ENCODE measurements around the gene PTPRD. TPM values are rescaled to one million over a fixed set of nuclear protein-coding genes. Genes with fewer than 3 reads are reported as not detected.
A peak's percentile ranks its signal among the peaks of the same experiment; 100 is the strongest.
"Not testable (repeated sequence)": the region's sequence is repeated elsewhere in the genome, so short reads cannot be mapped to it uniquely, and the experiment has no call there.

Gene PTPRD
- total RNA-seq, 2 donors from 2014 or later: 12.1 to 13.4 TPM

GRCh38 chr9:10523164-10523563, 89.6 kb downstream of the PTPRD start:
- DNase-seq (no peak), ATAC-seq (no peak)
- intact Hi-C loops (cut with DNase I): no loop called here

GRCh38 chr9:10512144-10512543, 100.7 kb downstream of the PTPRD start:
- intact Hi-C loops (cut with DNase I): no loop called here
- ATAC-seq: no peak

GRCh38 chr9:10488937-10489336, 123.9 kb downstream of the PTPRD start:
- no peak for ATAC-seq
- intact Hi-C loops (cut with DNase I): no loop called here

More at GRCh38 chr9:10512144-10512543, 100.7 kb downstream of the PTPRD start:
- DNase-seq: no peak

GRCh38 chr9:10479172-10479571, 133.6 kb downstream of the PTPRD start:
- intact Hi-C loops (cut with DNase I): no loop called here
- DNase-seq (no peak), ATAC-seq (no peak)

More at GRCh38 chr9:10488937-10489336, 123.9 kb downstream of the PTPRD start:
- DNase-seq: no peak

GRCh38 chr9:10449201-10449617, 163.6 kb downstream of the PTPRD start:
- not testable (repeated sequence) for ATAC-seq, DNase-seq

GRCh38 chr9:10447036-10447435, 165.8 kb downstream of the PTPRD start:
- intact Hi-C loops (cut with DNase I): no loop called here
- no peak for DNase-seq
- ATAC-seq: no peak

More at GRCh38 chr9:10449201-10449617, 163.6 kb downstream of the PTPRD start:
- intact Hi-C loops (cut with DNase I): not testable (repeated sequence)

GRCh38 chr9:10443868-10444204, 169.0 kb downstream of the PTPRD start:
- no peak for ATAC-seq
- no peak for DNase-seq
- intact Hi-C loops (cut with DNase I): no loop called here

GRCh38 chr9:10443181-10443867, 169.5 kb downstream of the PTPRD start:
- ATAC-seq: no peak
- no peak for DNase-seq
- intact Hi-C loops (cut with DNase I): no loop called here

- DNase-seq (no peak), ATAC-seq (no peak)
- intact Hi-C loops (cut with DNase I): no loop called here
Observed at GRCh38 chr9:10438955-10439354, 173.8 kb downstream of the PTPRD start.

GRCh38 chr9:10436756-10437155, 176.0 kb downstream of the PTPRD start:
- DNase-seq (no peak), ATAC-seq (no peak)
- intact Hi-C loops (cut with DNase I): no loop called here

- intact Hi-C loops (cut with DNase I): no loop called here
- no peak for DNase-seq
- no peak for ATAC-seq
Observed at GRCh38 chr9:10434412-10434811, 178.4 kb downstream of the PTPRD start.

- ATAC-seq: no peak
- intact Hi-C loops (cut with DNase I): no loop called here
- no peak for DNase-seq
Observed at GRCh38 chr9:10411272-10411671, 201.5 kb downstream of the PTPRD start.

GRCh38 chr9:10403283-10403682, 209.5 kb downstream of the PTPRD start:
- DNase-seq: no peak
- intact Hi-C loops (cut with DNase I): no loop called here
- ATAC-seq: no peak

- intact Hi-C loops (cut with DNase I): no loop called here
- ATAC-seq (no peak), DNase-seq (no peak)
Observed at GRCh38 chr9:10396615-10397014, 216.2 kb downstream of the PTPRD start.

GRCh38 chr9:10387282-10387681, 225.5 kb downstream of the PTPRD start:
- intact Hi-C loops (cut with DNase I): no loop called here
- ATAC-seq (no peak), DNase-seq (no peak)

GRCh38 chr9:10371824-10372223, 241.0 kb downstream of the PTPRD start:
- intact Hi-C loops (cut with DNase I): no loop called here
- ATAC-seq: no peak
- DNase-seq: no peak

GRCh38 chr9:10366171-10366779, 246.5 kb downstream of the PTPRD start:
- peak; percentile 38 to 57 for ATAC-seq
- intact Hi-C loops (cut with DNase I): no loop called here
- no peak for DNase-seq

GRCh38 chr9:10354591-10354990, 258.2 kb downstream of the PTPRD start:
- intact Hi-C loops (cut with DNase I): no loop called here
- ATAC-seq (no peak), DNase-seq (no peak)

GRCh38 chr9:10345621-10346020, 267.2 kb downstream of the PTPRD start:
- intact Hi-C loops (cut with DNase I); DNase-seq; ATAC-seq: not testable (repeated sequence)

- intact Hi-C loops (cut with DNase I): no loop called here
- DNase-seq (no peak), ATAC-seq (no peak)
Observed at GRCh38 chr9:10341057-10341456, 271.7 kb downstream of the PTPRD start.

- intact Hi-C loops (cut with DNase I): no loop called here
- ATAC-seq (no peak), DNase-seq (no peak)
Observed at GRCh38 chr9:10339152-10339551, 273.6 kb downstream of the PTPRD start.
